Right atrium auricular region (tissue), 2 donors: Measurements from ENCODE around the gene MROH9. TPM values are rescaled to one million over a fixed set of nuclear protein-coding genes. Genes with fewer than 3 reads are reported as not detected.
"Not testable (repeated sequence)": the region's sequence is repeated elsewhere in the genome, so short reads cannot be mapped to it uniquely, and the experiment has no call there.

Source experiments
- DNase-seq: peaks from one replicate; pipeline ENCODE4 v3.0.0-alpha.2; 2019; ENCODE audit warnings: low spot score
- H3K27ac ChIP-seq, 2 donors: fragments of 200-600 bp; sonication (generic); 1 replicate in 1 of 2; 2 replicates in 1 of 2; pipeline ENCODE4 v1.5.1; 2016 to 2019
- H3K27me3 ChIP-seq, 2 donors: fragments of 200-600 bp; sonication (generic); one replicate each; pipeline versions ENCODE4 v1.5.1 to v1.6.0; 2017 to 2019
- H3K36me3 ChIP-seq: fragments of 200-600 bp; sonication (generic); one replicate; pipeline ENCODE4 v1.5.1; 2016
- H3K4me1 ChIP-seq, 2 donors: fragments of 200-600 bp; sonication (generic); one replicate each; pipeline versions ENCODE4 v1.5.1 to v1.6.0; 2017 to 2019
- H3K4me3 ChIP-seq, 2 donors: fragments of 200-600 bp; sonication (generic); 1 replicate in 1 of 2; 2 replicates in 1 of 2; pipeline ENCODE4 v1.5.1; 2017 to 2019; ENCODE audit warnings: mild to moderate bottlenecking in 1 of 2, moderate library complexity in 1 of 2
- H3K9me3 ChIP-seq, 2 donors: fragments of 200-600 bp; sonication (generic); one replicate each; pipeline ENCODE4 v1.5.1; 2019
- CTCF ChIP-seq, 2 donors: fragments of 200-600 bp; sonication (generic); IDR thresholded peaks; one replicate each; pipeline ENCODE4 v1.5.1; 2019; ENCODE audit warnings: antibody characterized with exemption in 2 of 2
- total RNA-seq, 2 donors: library from RNA; depleted of rRNA; stranded (reverse); fragments of >200 nt; gene quantifications; one replicate each; pipeline ENCODE4 v1.1.0, GENCODE V29; 2016

The MROH9 gene
- total RNA-seq, 2 donors from 2014 or later: not detected

DNA sequence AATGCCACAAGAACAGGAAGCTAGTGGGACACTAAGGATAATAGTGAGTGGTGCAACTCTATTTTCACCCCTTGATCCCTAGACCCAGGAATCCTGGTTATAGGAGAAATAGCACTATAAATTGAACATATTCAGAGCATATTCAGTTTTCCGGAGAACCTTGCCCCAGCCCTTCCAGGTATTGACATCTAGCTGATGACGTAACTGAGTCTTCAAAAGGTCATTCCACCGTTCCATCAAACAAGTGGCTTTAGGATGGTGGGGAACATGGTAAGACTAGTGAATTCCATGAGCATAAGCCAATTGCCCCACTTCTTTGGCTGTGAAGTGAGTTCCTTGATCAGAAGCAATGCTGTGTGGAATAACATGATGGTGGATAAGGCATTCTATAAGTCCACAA is 2.9 kb downstream of the MROH9 start:
- H3K4me3 ChIP-seq: no peak overlapping the region
- no peaks in the 10 kb centered on the region for H3K27me3 ChIP-seq
- DNase-seq: no peak
- no peaks in the 10 kb centered on the region for H3K4me1 ChIP-seq
- no peak overlapping the region for H3K27ac ChIP-seq
- TF ChIP-seq CTCF (IDR thresholded peaks at IDR 0.05): no peak
- H3K36me3 ChIP-seq: no peaks in the 10 kb centered on the region
- no peaks in the 10 kb centered on the region for H3K9me3 ChIP-seq

DNA sequence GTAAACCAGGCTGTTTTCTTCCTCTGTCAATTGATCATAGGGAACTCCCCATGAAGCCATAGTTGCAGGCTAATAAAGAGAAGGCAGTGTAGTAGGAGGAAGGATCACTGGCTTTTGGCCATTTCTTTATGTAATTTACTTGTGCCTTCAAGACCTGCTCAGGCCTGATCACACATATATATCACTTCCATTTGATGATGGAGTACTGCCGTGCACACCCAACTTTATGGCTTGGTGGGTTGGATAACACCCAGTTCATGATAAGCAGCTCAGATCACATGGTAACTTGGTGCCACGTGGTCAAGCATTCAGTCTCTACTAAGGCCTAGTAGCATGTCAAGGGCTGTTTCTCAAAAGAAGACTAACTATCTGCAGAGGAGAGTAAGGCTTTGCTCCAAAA is 4.1 kb downstream of the MROH9 start:
- Histone ChIP-seq H3K27me3 (no peaks in the 10 kb centered on the region), H3K27ac (no peak overlapping the region), H3K4me3 (no peak overlapping the region), H3K9me3 (no peaks in the 10 kb centered on the region), H3K4me1 (no peaks in the 10 kb centered on the region), H3K36me3 (no peaks in the 10 kb centered on the region)
- no peak for DNase-seq
- TF ChIP-seq CTCF (IDR thresholded peaks at IDR 0.05): no peak

GRCh38 chr1:170951744-170952143 is 16.4 kb downstream of the MROH9 start:
- H3K36me3 ChIP-seq, DNase-seq, H3K4me1 ChIP-seq, H3K27ac ChIP-seq, H3K27me3 ChIP-seq, H3K4me3 ChIP-seq, H3K9me3 ChIP-seq: not testable (repeated sequence)

DNA sequence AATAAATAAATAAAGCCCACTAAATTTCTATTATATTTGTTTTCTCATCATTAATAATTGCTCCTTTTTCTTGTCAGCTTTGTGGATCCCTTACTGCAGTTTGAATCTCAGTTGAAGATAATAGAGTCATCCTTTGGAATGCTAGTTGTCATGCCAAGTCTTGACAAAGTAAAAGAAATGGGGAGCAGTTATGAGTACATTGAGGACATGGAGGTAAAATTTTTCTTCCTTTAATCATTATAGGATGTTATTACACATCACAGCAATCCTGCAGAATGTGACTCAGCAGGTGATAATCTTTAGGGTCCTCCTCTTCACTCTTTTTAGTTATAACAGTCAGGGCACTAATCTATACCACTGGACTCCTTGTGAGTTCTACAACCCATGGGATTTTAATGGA is 24.1 kb downstream of the MROH9 start:
- no peak overlapping the region for H3K27ac ChIP-seq
- H3K9me3 ChIP-seq: no peaks in the 10 kb centered on the region
- no peaks in the 10 kb centered on the region for H3K4me1 ChIP-seq
- H3K27me3 ChIP-seq: no peaks in the 10 kb centered on the region
- H3K4me3 ChIP-seq: no peak overlapping the region
- TF ChIP-seq CTCF (IDR thresholded peaks at IDR 0.05): no peak
- H3K36me3 ChIP-seq: no peaks in the 10 kb centered on the region
- no peak for DNase-seq

GRCh38 chr1:170964506-170964905 is 29.2 kb downstream of the MROH9 start:
- Histone ChIP-seq H3K27me3 (no peaks in the 10 kb centered on the region), H3K36me3 (no peaks in the 10 kb centered on the region), H3K4me3 (no peak overlapping the region), H3K9me3 (no peaks in the 10 kb centered on the region), H3K27ac (no peak overlapping the region), H3K4me1 (no peaks in the 10 kb centered on the region)
- no peak for DNase-seq
- no peak for TF ChIP-seq CTCF (IDR thresholded peaks at IDR 0.05)

DNA sequence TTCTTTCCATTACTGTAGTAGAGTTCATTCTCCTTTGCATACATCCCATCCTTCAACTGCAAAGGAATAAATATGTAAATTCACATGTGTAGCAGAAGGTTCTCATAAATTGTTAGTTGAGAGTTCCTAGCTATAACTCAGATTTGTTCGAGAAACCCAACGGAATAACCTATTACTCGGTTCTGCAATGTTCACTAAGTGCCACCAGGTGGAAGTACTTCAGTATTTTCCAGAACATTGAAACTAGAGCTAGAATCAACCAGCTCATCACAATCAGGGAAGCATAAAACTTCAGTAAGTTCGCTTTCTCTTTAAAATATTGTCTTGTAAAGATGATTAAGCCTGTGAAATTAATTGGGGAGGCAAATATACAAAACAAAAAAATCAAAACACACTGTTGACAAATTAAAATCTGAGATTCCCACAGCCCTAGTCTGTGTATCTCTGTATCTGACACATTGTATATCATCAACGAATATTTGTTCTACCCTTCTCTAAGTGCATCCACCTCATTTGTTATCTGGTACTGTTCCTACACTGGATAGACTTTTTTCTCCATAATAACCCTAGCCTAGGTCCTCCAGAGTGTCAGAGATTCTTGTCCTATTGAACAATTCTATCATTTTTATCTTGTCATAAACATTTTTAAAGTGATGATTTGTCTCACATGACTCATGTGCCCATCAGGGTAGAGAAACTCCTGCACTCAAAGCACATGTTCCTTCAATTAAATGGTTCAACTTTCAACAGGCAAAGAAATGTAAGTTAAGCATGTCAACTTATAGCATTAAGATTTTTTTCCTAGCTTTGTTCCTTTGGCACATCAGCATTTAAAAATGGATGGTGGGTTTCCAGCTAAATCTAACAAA is 31.9 kb downstream of the MROH9 start:
- no peaks in the 10 kb centered on the region for H3K4me1 ChIP-seq
- TF ChIP-seq CTCF (IDR thresholded peaks at IDR 0.05): peak; percentile 38 to 76
- no peak for DNase-seq
- H3K9me3 ChIP-seq: no peaks in the 10 kb centered on the region
- H3K36me3 ChIP-seq: no peaks in the 10 kb centered on the region
- H3K4me3 ChIP-seq: no peak overlapping the region
- no peaks in the 10 kb centered on the region for H3K27me3 ChIP-seq
- H3K27ac ChIP-seq: no peak overlapping the region
